ENCODE results near the gene ULK3.

- TF ChIP-seq NR1H2 (CRISPR knock-in tag; IDR thresholded peaks at IDR 0.05) (no peak), ATF3 (CRISPR knock-in tag; conservative IDR thresholded peaks at IDR 0.05) (no peak), TEAD4 (CRISPR knock-in tag; IDR thresholded peaks at IDR 0.05) (no peak), JUN (CRISPR knock-in tag; IDR thresholded peaks at IDR 0.05) (no peak), CREM (CRISPR knock-in tag; IDR thresholded peaks at IDR 0.05) (no peak), IRF1 (CRISPR knock-in tag; IDR thresholded peaks at IDR 0.05) (no peak), IRF2 (CRISPR knock-in tag; IDR thresholded peaks at IDR 0.05; ENCODE audit: borderline replicate concordance, low read depth) (no peak), ZNF121 (CRISPR knock-in tag; IDR thresholded peaks at IDR 0.05) (no peak), STAT6 (CRISPR knock-in tag; conservative IDR thresholded peaks at IDR 0.05; ENCODE audit: low read depth) (no peak), NFYB (CRISPR knock-in tag; conservative IDR thresholded peaks at IDR 0.05; ENCODE audit: low read depth) (no peak), TCF7 (CRISPR knock-in tag; IDR thresholded peaks at IDR 0.05; ENCODE audit: low read depth) (no peak), FOXK1 (CRISPR knock-in tag; IDR thresholded peaks at IDR 0.05) (no peak), SP1 (CRISPR knock-in tag; conservative IDR thresholded peaks at IDR 0.05) (no peak)
- TF ChIP-seq, protein P1, sequence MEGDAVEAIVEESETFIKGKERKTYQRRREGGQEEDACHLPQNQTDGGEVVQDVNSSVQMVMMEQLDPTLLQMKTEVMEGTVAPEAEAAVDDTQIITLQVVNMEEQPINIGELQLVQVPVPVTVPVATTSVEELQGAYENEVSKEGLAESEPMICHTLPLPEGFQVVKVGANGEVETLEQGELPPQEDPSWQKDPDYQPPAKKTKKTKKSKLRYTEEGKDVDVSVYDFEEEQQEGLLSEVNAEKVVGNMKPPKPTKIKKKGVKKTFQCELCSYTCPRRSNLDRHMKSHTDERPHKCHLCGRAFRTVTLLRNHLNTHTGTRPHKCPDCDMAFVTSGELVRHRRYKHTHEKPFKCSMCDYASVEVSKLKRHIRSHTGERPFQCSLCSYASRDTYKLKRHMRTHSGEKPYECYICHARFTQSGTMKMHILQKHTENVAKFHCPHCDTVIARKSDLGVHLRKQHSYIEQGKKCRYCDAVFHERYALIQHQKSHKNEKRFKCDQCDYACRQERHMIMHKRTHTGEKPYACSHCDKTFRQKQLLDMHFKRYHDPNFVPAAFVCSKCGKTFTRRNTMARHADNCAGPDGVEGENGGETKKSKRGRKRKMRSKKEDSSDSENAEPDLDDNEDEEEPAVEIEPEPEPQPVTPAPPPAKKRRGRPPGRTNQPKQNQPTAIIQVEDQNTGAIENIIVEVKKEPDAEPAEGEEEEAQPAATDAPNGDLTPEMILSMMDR (IDR thresholded peaks at IDR 0.05), result no peak
These were observed 53.8 kb downstream of the ULK3 start for GRCh38 chr15:74789171-74789631.

Data from WTC11 (cell line).